DMS53 (cell line): ENCODE results near the gene PPME1.

Source experiments
- DNase-seq: peaks from one replicate; lab custom pipeline; 2025; lab: John Stamatoyannopoulos, UW

The PPME1 gene

DNA sequence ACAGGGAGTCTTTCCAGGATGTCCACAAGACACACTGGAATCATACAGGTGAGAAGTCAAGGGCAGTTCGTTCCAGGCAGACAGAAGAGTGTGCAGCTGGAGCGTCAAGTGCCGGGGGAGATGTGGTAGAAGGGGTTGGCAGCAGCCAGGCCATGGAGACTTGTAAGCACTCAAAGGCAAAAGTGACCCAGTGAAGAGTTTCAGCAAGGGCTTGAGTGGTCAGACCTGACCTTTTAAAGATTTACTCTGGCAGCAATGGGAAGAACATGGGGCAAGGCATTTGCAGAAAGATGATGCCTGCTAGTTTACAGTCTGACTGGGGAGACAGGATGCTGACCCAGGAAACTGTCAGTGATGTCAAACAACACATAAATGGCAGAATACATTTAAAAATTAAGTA lies 111.3 kb downstream of the PPME1 start:
- DNase-seq, result peak; percentile 65

DNA sequence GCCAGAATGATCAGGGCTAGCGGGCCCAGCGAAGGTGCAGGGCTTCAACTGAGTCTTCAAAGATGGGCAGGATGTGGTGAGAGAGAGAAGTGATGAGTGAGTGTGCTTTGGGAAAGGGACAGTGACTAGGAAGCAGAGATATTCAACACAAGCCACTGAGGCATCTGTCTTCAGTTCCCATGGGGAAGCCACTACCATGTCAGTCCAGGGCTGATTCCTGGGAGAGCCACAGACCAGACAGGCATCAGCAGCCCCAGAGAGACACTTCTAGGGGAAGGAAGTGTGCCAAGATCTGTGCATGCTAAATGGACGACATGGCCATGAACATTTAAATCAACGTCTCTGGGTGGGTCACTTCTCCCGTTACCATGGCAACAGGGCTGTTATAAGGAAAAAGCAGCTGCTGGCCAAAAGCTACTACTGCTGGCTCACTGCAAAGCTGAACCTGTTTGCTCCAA lies 111.9 kb downstream of the PPME1 start:
- peak; percentile 89 for DNase-seq

GRCh38 chr11:74283580-74284180 lies 112.6 kb downstream of the PPME1 start:
- DNase-seq, result peak; percentile 92

DNA sequence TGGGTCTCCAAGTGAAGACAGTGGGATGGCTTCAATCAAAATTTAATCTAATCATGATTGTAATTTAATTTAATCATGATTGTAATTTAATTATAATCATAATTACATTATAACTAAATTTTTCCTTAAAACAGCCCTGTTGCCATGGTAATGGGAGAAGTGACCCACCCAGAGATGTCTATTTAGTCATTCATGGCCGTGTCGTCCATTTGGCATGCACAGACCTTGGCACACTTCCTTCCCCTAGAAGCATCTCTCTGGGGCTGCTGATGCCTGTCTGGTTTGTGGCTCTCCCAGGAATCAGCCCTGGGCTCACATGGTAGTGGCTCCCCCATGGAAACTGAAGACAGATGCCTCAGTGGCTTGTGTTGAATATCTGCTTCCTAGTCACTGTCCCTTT lies 113.4 kb downstream of the PPME1 start:
- no peak for DNase-seq

GRCh38 chr11:74288161-74288560 lies 117.1 kb downstream of the PPME1 start:
- DNase-seq, result peak; percentile 83

- DNase-seq, result no peak
Measured at GRCh38 chr11:74288911-74289310, 117.8 kb downstream of the PPME1 start.

- no peak for DNase-seq
Measured at GRCh38 chr11:74297484-74297883, 126.4 kb downstream of the PPME1 start.

DNA sequence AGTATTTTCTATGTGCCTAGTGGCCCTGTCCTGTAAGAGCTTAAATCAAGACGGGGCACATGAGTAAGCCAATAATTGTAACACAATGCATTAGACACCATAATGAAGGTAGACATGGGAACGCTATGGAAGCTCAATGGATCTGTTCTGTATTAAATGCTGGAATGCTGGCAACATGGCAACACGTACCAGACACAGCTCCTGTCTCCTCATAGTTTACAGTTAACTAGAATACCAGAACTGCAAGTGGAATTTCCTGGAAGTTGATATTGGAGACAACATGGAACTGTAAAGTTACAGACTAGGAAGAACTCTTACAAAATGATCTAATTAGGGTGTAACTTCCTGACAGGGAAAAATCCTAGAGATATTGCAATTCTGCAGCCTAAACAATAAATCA lies 127.9 kb downstream of the PPME1 start:
- no peak for DNase-seq
